Measurements from ENCODE around the gene RWDD4.

GRCh38 chr4:183621875-183622274 lies 37.1 kb downstream of the RWDD4 start:
- no peak for TF ChIP-seq CTCF (conservative IDR thresholded peaks at IDR 0.05; ENCODE audit: low read depth, low read length)
- no peak for TF ChIP-seq EZH2 (IDR thresholded peaks at IDR 0.05; ENCODE audit: borderline replicate concordance, low read depth, low read length, poor library complexity, severe bottlenecking)

Data from A673 (cell line).